Stomach (tissue), 4 donors: ENCODE measurements around the gene CHCHD3.

Experiments used
- EP300 ChIP-seq: sonication (generic); formaldehyde crosslinking; IDR thresholded peaks from one replicate; pipeline ENCODE4 v1.6.1; 2017; ENCODE audit warnings: antibody characterized with exemption
- POLR2A ChIP-seq, 4 donors: fragments of 450-650 bp; IDR thresholded peaks; one replicate each; pipeline ENCODE4 v1.6.1; 2016; ENCODE audit warnings: antibody characterized with exemption in 4 of 4, control low read depth in 2 of 4, mild to moderate bottlenecking in 1 of 4, moderate library complexity in 1 of 4
- POLR2AphosphoS5 ChIP-seq, 3 donors: sonication (generic); formaldehyde crosslinking; IDR thresholded peaks; one replicate each; pipeline ENCODE4 v1.6.1; 2016; ENCODE audit warnings: antibody characterized with exemption in 3 of 3

DNA sequence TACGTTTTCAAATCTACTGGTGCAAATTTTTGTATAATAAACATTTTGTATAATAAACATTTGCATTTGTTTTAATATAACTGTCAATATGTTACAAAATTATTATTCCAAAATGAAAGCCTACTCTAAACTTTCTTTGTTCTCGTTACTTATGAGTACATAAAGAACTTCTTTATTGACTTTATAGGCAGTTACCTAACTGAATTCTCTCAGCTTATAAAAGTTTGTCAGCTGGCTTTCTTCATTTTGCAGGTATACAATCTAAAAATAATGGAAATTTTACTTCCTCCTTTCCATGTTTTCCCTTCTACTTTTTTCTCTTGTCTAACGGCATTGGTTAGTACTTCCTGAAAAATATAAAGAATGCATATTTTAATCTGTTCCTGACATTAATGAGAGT lies 137.1 kb downstream of the CHCHD3 start:
- TF ChIP-seq POLR2A (IDR thresholded peaks at IDR 0.05): no peak
- TF ChIP-seq EP300: no peak
- TF ChIP-seq POLR2AphosphoS5 (IDR thresholded peaks at IDR 0.05): no peak
